Neural progenitor cell (in vitro differentiated cells): ENCODE results near the gene CCR6. TPM values are rescaled to one million over a fixed set of nuclear protein-coding genes. Genes with fewer than 3 reads are reported as not detected.

Source experiments
- DNase-seq: peaks from one replicate; pipeline ENCODE4 v3.0.0-alpha.2; 2016; ENCODE audit warnings: low spot score
- H2AFZ ChIP-seq: fragments of 200-600 bp; sonication (generic); replicated peaks from 2 replicates; pipeline ENCODE4 v1.6.1; 2016; ENCODE audit warnings: antibody characterized with exemption
- H3F3A ChIP-seq: fragments of 200-600 bp; sonication (generic); 2 replicates; pipeline ENCODE4 v1.6.1; 2016; ENCODE audit warnings: antibody characterized with exemption, low read depth
- H3K27ac ChIP-seq: fragments of 200-600 bp; sonication (generic); 2 replicates; pipeline ENCODE4 v1.5.1; 2016; ENCODE audit warnings: mild to moderate bottlenecking
- H3K27me3 ChIP-seq: fragments of 200-600 bp; sonication (generic); 2 replicates; pipeline ENCODE4 v1.6.1; 2016; ENCODE audit warnings: mild to moderate bottlenecking, moderate library complexity
- H3K36me3 ChIP-seq: fragments of 200-600 bp; sonication (generic); 2 replicates; pipeline ENCODE4 v1.5.1; 2016
- H3K4me1 ChIP-seq: fragments of 200-600 bp; sonication (generic); 2 replicates; pipeline ENCODE4 v1.6.1; 2016; ENCODE audit warnings: mixed run types
- H3K4me2 ChIP-seq: fragments of 200-600 bp; sonication (generic); 2 replicates; pipeline ENCODE4 v1.6.1; 2016
- H3K4me3 ChIP-seq: fragments of 200-600 bp; sonication (generic); 2 replicates; pipeline ENCODE4 v1.5.1; 2016
- H3K79me2 ChIP-seq: fragments of 200-600 bp; sonication (generic); 2 replicates; pipeline ENCODE4 v1.6.1; 2016; ENCODE audit warnings: low read depth
- H3K9ac ChIP-seq: fragments of 200-600 bp; sonication (generic); 2 replicates; pipeline ENCODE4 v1.6.1; 2016
- H3K9me3 ChIP-seq: fragments of 200-600 bp; sonication (generic); 2 replicates; pipeline ENCODE4 v1.5.1; 2016; ENCODE audit warnings: low read depth
- H4K20me1 ChIP-seq: fragments of 200-600 bp; sonication (generic); 2 replicates; pipeline ENCODE4 v1.6.1; 2016; ENCODE audit warnings: low read depth
- H3K27ac Mint-ChIP-seq: 3 replicates; pipeline ENCODE4 v1.8.0; 2021; ENCODE audit warnings: mixed read lengths
- H3K27me3 Mint-ChIP-seq: 2 replicates; pipeline ENCODE4 v1.8.0; 2022; ENCODE audit warnings: low read depth, mild to moderate bottlenecking, inconsistent platforms, moderate library complexity, mixed read lengths; ENCODE audit not compliant: insufficient read depth
- H3K36me3 Mint-ChIP-seq: 3 replicates; pipeline ENCODE4 v1.8.0; 2021; ENCODE audit warnings: mixed read lengths
- H3K4me1 Mint-ChIP-seq: 3 replicates; pipeline ENCODE4 v1.8.0; 2021; ENCODE audit warnings: mixed read lengths
- H3K4me3 Mint-ChIP-seq: 3 replicates; pipeline ENCODE4 v1.8.0; 2021; ENCODE audit warnings: mild to moderate bottlenecking, moderate library complexity, mixed read lengths
- H3K9me3 Mint-ChIP-seq: 3 replicates; pipeline ENCODE4 v1.8.0; 2020; ENCODE audit warnings: mixed read lengths
- CTCF ChIP-seq: fragments of 200-600 bp; sonication (generic); IDR thresholded peaks from 2 replicates; pipeline ENCODE4 v1.5.1; 2017; ENCODE audit warnings: antibody characterized with exemption, mild to moderate bottlenecking
- EZH2 ChIP-seq: fragments of 200-600 bp; sonication (generic); IDR thresholded peaks from 2 replicates; pipeline ENCODE4 v1.6.1; 2017; ENCODE audit warnings: antibody characterized with exemption, mild to moderate bottlenecking, moderate library complexity
- EZH2phosphoT487 ChIP-seq: fragments of 200-600 bp; sonication (generic); IDR thresholded peaks from 2 replicates; pipeline ENCODE4 v1.6.1; 2017; ENCODE audit warnings: antibody characterized with exemption
- total RNA-seq: library from RNA; depleted of rRNA; stranded (reverse); fragments of >200 nt; gene quantifications from 2 replicates; pipeline ENCODE4 v1.2.3, GENCODE V29; 2015; ENCODE audit warnings: low replicate concordance

Gene CCR6
- total RNA-seq, 1 donor from 2014 or later, result not detected

- Mint-ChIP-seq H3K4me3 (no peak overlapping the region), H3K9me3 (no peaks in the 10 kb centered on the region), H3K4me1 (peaks cover 3% of the 10 kb centered on the region), H3K36me3 (no peaks in the 10 kb centered on the region), H3K27ac (no peak overlapping the region), H3K27me3 (peaks cover 6% of the 10 kb centered on the region)
- Histone ChIP-seq H2AFZ (no peak overlapping the region), H3K4me2 (no peak overlapping the region), H3K27ac (no peak overlapping the region), H4K20me1 (no peaks in the 10 kb centered on the region), H3K36me3 (no peaks in the 10 kb centered on the region), H3K9ac (no peak overlapping the region), H3K27me3 (no peaks in the 10 kb centered on the region), H3K4me1 (no peaks in the 10 kb centered on the region), H3K9me3 (no peaks in the 10 kb centered on the region), H3K79me2 (no peaks in the 10 kb centered on the region), H3K4me3 (no peak overlapping the region), H3F3A (no peaks in the 10 kb centered on the region)
- no peak for TF ChIP-seq CTCF
- no peak for TF ChIP-seq EZH2phosphoT487
- no peak for TF ChIP-seq EZH2
- no peak for DNase-seq
These were observed 3.0 kb downstream of the CCR6 start for GRCh38 chr6:167125855-167126349.

- Histone ChIP-seq H2AFZ (no peak overlapping the region), H3K4me2 (no peak overlapping the region)
- H3K4me1 Mint-ChIP-seq, result no peaks in the 10 kb centered on the region
These were observed 5.1 kb downstream of the CCR6 start for GRCh38 chr6:167127785-167128531.

GRCh38 chr6:167129159-167129558 lies 6.3 kb downstream of the CCR6 start:
- H3F3A ChIP-seq, result no peaks in the 10 kb centered on the region
- H3K9me3 Mint-ChIP-seq, result no peaks in the 10 kb centered on the region
- no peaks in the 10 kb centered on the region for H3K79me2 ChIP-seq
- no peaks in the 10 kb centered on the region for H3K36me3 ChIP-seq
- H3K9me3 ChIP-seq, result no peaks in the 10 kb centered on the region
- H3K27ac ChIP-seq, result no peak overlapping the region
- no peak overlapping the region for H3K4me2 ChIP-seq
- H3K4me1 ChIP-seq, result no peaks in the 10 kb centered on the region
- no peak for DNase-seq
- no peaks in the 10 kb centered on the region for H3K36me3 Mint-ChIP-seq
- peaks cover 3% of the 10 kb centered on the region for H3K4me1 Mint-ChIP-seq
- H2AFZ ChIP-seq, result no peak overlapping the region
- H3K4me3 Mint-ChIP-seq, result no peak overlapping the region
- H4K20me1 ChIP-seq, result no peaks in the 10 kb centered on the region
- TF ChIP-seq CTCF (no peak), EZH2phosphoT487 (no peak), EZH2 (no peak)
- no peak overlapping the region for H3K4me3 ChIP-seq
- H3K27me3 ChIP-seq, result no peaks in the 10 kb centered on the region
- peaks cover 5% of the 10 kb centered on the region for H3K27me3 Mint-ChIP-seq
- H3K9ac ChIP-seq, result no peak overlapping the region
- H3K27ac Mint-ChIP-seq, result no peak overlapping the region

More at GRCh38 chr6:167127785-167128531, 5.1 kb downstream of the CCR6 start:
- Mint-ChIP-seq H3K9me3 (no peaks in the 10 kb centered on the region), H3K4me3 (no peak overlapping the region), H3K36me3 (no peaks in the 10 kb centered on the region), H3K27me3 (peaks cover 2% of the 10 kb centered on the region), H3K27ac (no peak overlapping the region)
- H3K4me3 ChIP-seq, result no peak overlapping the region
- no peaks in the 10 kb centered on the region for H3K27me3 ChIP-seq
- no peaks in the 10 kb centered on the region for H3K4me1 ChIP-seq
- TF ChIP-seq EZH2 (no peak), CTCF (no peak), EZH2phosphoT487 (no peak)
- H3K9me3 ChIP-seq, result no peaks in the 10 kb centered on the region
- H3F3A ChIP-seq, result no peaks in the 10 kb centered on the region
- no peaks in the 10 kb centered on the region for H4K20me1 ChIP-seq
- no peak for DNase-seq
- no peaks in the 10 kb centered on the region for H3K36me3 ChIP-seq
- no peaks in the 10 kb centered on the region for H3K79me2 ChIP-seq
- no peak overlapping the region for H3K9ac ChIP-seq
- H3K27ac ChIP-seq, result no peak overlapping the region
